B cell (primary cell): ENCODE measurements around the gene ADCY7.

Source experiments
- CTCF ChIP-seq: fragments of 200-600 bp; IDR thresholded peaks from one replicate; pipeline ENCODE4 v1.8.0; 2022; ENCODE audit warnings: antibody characterized with exemption, mild to moderate bottlenecking
- EZH2 ChIP-seq: IDR thresholded peaks from 2 replicates; pipeline ENCODE4 v1.6.1; 2012; ENCODE audit warnings: borderline replicate concordance, low read depth, mild to moderate bottlenecking, moderate library complexity, low read length; ENCODE audit not compliant: insufficient read depth, poor library complexity, severe bottlenecking

DNA sequence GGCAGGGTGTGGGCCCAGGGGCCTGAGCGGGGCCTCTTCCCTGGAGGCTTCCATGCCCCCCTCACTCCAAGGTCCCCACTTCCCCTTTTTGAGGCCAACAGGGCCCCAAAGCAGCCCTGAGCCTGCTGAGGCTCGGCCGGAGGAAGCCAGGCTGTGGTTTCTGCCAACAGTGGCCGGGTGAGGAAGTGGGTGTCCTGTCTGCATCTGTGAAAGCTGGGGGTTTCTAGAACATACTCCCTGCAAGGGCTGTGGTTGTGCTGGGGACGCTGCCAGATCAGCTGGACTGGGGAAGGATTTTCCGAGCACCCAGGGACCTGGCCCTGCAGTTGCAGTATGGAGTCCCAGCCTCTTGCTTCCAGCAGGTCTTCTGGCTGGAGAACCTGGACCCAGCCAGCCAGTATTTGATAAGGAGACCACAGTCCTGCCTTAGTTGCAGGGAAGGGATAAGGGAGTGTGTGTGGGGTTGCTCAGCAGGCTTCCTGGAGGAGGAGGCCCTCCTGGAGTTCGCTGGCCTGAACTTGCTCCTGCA is 15.7 kb downstream of the ADCY7 start:
- no peak for TF ChIP-seq CTCF
- TF ChIP-seq EZH2: no peak
